Fibroblast of the aortic adventitia (primary cell): ENCODE data around the gene PRUNE1. TPM values are rescaled to one million over a fixed set of nuclear protein-coding genes. Genes with fewer than 3 reads are reported as not detected.

Experiments
- DNase-seq: peaks from one replicate; pipeline ENCODE4 v3.0.0-alpha.2; 2010; ENCODE audit warnings: low read depth
- H3K4me3 ChIP-seq: 2 replicates; pipeline ENCODE4 v1.5.1; 2011; ENCODE audit warnings: low read depth, mild to moderate bottlenecking, control low read depth, low read length, moderate library complexity
- CTCF ChIP-seq: IDR thresholded peaks from 2 replicates; pipeline ENCODE4 v1.5.1; 2011; ENCODE audit warnings: mild to moderate bottlenecking, low read length, control low read depth, inconsistent platforms; ENCODE audit not compliant: insufficient read depth
- small RNA-seq: library from RNA; depleted of rRNA; stranded (forward); fragments of <200 nt; gene quantifications from one replicate; pipeline ENCODE3, GENCODE V24; 2012
- total RNA-seq: library from RNA; depleted of rRNA; stranded (reverse); fragments of >200 nt; gene quantifications from 2 replicates; pipeline ENCODE4 v1.2.3, GENCODE V29; 2012; ENCODE audit warnings: low replicate concordance

The PRUNE1 gene
- total RNA-seq, 1 donor, result 10.8 TPM

GRCh38 chr1:151072224-151072623 lies 64.0 kb downstream of the PRUNE1 start:
- no peak for DNase-seq
- no peak overlapping the region for H3K4me3 ChIP-seq
- TF ChIP-seq CTCF, result peak; percentile 8

Small RNAs within 50 kb of the gene (small RNA-seq; reads per million reads assigned to genes)
- 1.6 reads per million, percentile 58 among the genes with 10 or more reads in this experiment for gene RNU6-884P

Other genes with a start within 250 kb of the PRUNE1 start
- 2.3 and 31.6 TPM in 2 replicates for gene CTSS, start 242.7 kb upstream of the PRUNE1 start, total RNA-seq
- gene CTSK, start 200.2 kb upstream of the PRUNE1 start, total RNA-seq, result 547 and 1,513 TPM in 2 replicates
- 50.7 and 161 TPM in 2 replicates for gene ARNT, start 131.8 kb upstream of the PRUNE1 start, total RNA-seq
- not detected in 2 replicates for gene CTXND2, start 121.3 kb upstream of the PRUNE1 start, total RNA-seq
- 30.7 and 43.0 TPM in 2 replicates for gene SETDB1, start 82.1 kb upstream of the PRUNE1 start, total RNA-seq
- 26.1 and 138 TPM in 2 replicates for gene CERS2, start 33.6 kb upstream of the PRUNE1 start, total RNA-seq
- 0.09 and 0.49 TPM in 2 replicates for gene ANXA9, start 26.2 kb upstream of the PRUNE1 start, total RNA-seq
- 10.9 and 16.4 TPM in 2 replicates for gene MINDY1, start 1.5 kb upstream of the PRUNE1 start, total RNA-seq
- gene BNIPL, start 28.1 kb downstream of the PRUNE1 start, total RNA-seq, result 0.18 and 0.33 TPM in 2 replicates
- 0.82 and 3.3 TPM in 2 replicates for gene C1orf56, start 39.3 kb downstream of the PRUNE1 start, total RNA-seq
- 33.8 and 42.3 TPM in 2 replicates for gene CDC42SE1, start 51.2 kb downstream of the PRUNE1 start, total RNA-seq
- gene MLLT11, start 51.9 kb downstream of the PRUNE1 start, total RNA-seq, result 2.0 and 6.1 TPM in 2 replicates
- 5.2 and 14.6 TPM in 2 replicates for gene GABPB2, start 62.3 kb downstream of the PRUNE1 start, total RNA-seq
- gene SEMA6C, start 138.2 kb downstream of the PRUNE1 start, total RNA-seq, result 1.6 and 2.9 TPM in 2 replicates
- gene TNFAIP8L2, start 148.2 kb downstream of the PRUNE1 start, total RNA-seq, result not detected in 2 replicates
- gene LYSMD1, start 157.5 kb downstream of the PRUNE1 start, total RNA-seq, result 7.5 and 12.5 TPM in 2 replicates
- 38.0 and 48.4 TPM in 2 replicates for gene SCNM1, start 157.7 kb downstream of the PRUNE1 start, total RNA-seq
- 0.54 TPM in 1 of 2 replicates, not detected in the other for gene TMOD4, start 167.5 kb downstream of the PRUNE1 start, total RNA-seq
- gene VPS72, start 181.7 kb downstream of the PRUNE1 start, total RNA-seq, result 9.2 and 42.8 TPM in 2 replicates
- 56.4 and 86.4 TPM in 2 replicates for gene PIP5K1A, start 190.1 kb downstream of the PRUNE1 start, total RNA-seq
- gene PSMD4, start 246.3 kb downstream of the PRUNE1 start, total RNA-seq, result 111 and 139 TPM in 2 replicates